ENCODE data around the gene LGALS4.

DNA sequence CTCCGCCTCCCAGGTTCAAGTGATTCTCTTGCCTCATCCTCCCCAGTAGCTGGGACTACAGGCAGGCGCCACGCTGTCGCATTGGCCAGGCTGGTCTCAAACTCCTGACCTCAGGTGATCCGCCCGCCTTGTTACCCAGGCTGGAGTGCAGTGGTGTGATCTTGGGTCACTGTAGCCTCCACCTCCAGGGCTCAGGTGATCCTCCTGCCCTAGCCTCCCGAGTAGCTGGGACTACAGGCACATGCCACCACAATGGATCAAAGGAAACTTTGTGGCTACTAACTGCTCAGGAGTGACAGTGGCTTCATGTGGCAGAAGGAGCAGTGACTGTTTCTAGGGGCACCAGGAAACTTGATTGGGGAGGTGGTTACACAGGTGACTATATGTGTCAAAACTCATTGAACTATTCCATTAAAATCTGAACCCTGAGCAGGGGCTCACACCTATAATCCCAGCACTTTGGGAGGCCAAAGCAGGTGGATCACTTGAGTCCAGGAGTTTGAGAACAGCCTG lies 27.5 kb downstream of the LGALS4 start:
- TF ChIP-seq, protein P1, sequence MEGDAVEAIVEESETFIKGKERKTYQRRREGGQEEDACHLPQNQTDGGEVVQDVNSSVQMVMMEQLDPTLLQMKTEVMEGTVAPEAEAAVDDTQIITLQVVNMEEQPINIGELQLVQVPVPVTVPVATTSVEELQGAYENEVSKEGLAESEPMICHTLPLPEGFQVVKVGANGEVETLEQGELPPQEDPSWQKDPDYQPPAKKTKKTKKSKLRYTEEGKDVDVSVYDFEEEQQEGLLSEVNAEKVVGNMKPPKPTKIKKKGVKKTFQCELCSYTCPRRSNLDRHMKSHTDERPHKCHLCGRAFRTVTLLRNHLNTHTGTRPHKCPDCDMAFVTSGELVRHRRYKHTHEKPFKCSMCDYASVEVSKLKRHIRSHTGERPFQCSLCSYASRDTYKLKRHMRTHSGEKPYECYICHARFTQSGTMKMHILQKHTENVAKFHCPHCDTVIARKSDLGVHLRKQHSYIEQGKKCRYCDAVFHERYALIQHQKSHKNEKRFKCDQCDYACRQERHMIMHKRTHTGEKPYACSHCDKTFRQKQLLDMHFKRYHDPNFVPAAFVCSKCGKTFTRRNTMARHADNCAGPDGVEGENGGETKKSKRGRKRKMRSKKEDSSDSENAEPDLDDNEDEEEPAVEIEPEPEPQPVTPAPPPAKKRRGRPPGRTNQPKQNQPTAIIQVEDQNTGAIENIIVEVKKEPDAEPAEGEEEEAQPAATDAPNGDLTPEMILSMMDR (IDR thresholded peaks at IDR 0.05; ENCODE audit: low read depth, low read length, poor library complexity, severe bottlenecking) = no peak
- no peak for TF ChIP-seq EZH2phosphoT487 (IDR thresholded peaks at IDR 0.05; ENCODE audit: borderline replicate concordance, low read length)

Measured in DOHH2 (cell line).